Activated CD4-positive, alpha-beta T cell treated with anti-CD3 and anti-CD28 coated beads for 48 hours (primary cell): ENCODE measurements around the gene SSBP3.

Source experiments
- DNase-seq: peaks from one replicate; pipeline ENCODE4 v3.0.0-alpha.2; 2020

Gene SSBP3

DNA sequence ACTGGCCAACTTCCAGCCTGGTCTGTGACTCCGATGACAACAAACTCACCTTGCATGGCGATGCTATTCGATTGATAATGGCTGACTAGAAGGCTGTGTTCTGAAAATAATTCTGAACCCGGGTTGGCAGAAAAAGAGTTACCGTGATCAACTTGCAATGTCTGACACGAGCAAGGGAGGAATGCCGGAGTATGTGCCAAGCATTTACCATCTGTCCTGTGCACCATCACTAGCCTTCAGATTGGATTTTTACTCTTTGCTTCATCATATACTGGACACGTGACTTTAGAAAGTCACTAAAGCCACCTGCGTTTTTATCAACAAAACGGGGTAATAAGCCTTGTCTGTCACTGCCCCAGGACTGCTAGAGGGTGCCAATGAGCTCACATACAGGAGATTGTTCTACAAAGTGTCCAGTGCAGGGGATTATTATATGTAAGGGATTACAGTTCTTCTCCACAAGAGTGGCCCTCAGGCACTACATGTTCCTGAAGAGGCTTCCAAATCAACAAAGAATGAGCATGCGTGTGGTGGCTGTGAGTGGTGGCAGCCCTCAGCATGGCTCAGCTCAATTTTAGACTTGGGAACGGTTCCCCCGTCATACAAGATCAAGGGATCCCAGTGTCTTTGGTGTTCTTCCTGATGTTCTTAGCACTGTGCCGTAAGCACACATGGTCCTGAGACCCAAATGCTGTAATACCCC, 35.8 kb downstream of the SSBP3 start:
- DNase-seq = no peak

DNA sequence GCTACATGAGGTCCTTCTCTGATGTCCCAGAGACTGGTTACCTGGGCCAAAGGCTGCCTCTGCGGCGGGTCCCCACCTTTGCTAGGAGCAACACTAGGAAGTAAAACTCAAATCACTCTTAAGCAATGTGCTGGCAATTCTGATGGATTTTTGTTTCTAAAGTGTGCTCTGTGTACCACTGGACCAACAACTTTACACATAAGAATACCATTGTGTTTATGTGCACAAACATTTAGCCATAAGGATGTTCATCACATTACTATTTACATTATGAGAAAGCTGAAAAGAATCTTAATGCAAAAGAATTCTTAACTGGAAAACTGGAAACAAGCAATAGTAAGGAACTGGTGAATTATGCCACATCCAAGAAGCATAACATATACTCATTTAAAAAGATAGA, 38.6 kb downstream of the SSBP3 start:
- DNase-seq = no peak

DNA sequence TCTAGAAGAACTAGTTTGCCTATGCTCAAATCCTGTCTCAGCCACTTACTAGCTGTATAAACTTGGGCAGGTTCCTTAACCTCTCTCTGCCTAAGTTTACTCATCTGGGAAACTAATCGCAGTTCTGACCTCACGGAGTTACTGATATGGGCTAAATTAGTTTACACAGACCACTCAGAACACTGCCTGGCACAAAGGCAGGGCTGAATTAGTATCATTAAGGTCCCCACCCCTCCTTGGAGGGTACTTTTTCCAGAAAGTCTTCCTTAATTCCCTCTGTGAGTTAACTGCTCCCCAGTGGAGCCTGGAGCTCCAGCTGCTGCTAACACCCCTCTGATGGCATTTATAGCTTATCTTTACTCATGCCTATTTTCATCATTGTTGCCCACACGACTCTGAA, 40.3 kb downstream of the SSBP3 start:
- DNase-seq = no peak

DNA sequence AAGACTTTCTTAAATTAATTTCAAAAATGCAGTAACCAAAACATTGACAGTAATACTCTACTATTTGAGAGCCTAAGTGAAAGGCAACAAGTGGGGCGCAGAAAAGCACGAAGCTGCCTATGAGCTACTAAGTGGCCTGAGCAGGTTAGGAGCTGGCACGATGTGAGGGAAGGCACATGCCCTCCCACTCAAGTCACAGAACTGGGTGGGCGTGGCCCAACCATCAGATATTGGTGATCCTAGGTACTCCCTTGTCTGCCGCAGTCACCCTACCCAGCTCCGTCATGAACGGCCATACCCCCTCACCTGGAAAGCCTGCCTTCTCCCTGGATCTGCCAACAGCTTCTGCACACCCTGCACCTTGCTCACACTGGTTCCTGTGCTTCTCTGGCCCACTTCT, 40.8 kb downstream of the SSBP3 start:
- no peak for DNase-seq

DNA sequence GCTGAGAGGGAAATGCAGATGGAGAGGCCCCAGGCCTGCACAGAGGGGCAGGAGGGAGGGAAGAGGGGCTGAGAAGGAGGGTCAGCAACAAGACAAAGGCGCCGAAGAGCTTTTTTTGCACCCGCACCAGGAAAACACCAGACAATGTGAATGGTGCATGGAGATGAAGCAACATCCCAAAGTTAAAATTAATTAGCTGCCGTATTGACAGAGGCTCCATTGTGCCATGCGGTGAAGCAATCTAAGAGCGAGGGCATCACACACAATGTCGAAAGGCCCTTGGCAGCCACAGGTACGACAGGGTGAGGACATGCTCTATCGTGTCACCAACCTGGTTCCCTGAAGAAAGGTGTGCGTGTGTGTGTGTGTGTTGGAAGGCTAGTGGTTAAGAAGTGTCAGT, 41.2 kb downstream of the SSBP3 start:
- DNase-seq = no peak

DNA sequence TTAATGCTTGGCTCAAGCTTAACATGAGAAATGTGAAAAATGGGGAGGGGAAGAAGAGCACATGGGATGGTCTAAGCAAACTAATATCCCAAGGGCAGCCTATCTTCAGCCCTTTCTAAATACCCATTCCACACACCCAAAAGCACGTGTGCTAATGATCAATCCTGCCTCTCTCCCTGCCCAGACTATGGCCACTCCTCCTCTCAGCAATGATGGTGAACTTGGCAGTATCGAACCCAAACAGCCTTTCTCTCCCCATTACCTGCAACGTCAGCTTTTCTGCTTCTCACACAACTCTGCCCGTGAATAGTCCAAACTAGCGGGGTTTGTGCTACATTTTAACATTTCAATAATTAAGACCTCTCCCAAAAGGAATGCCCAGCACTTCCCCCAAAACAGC, 41.6 kb downstream of the SSBP3 start:
- no peak for DNase-seq

DNA sequence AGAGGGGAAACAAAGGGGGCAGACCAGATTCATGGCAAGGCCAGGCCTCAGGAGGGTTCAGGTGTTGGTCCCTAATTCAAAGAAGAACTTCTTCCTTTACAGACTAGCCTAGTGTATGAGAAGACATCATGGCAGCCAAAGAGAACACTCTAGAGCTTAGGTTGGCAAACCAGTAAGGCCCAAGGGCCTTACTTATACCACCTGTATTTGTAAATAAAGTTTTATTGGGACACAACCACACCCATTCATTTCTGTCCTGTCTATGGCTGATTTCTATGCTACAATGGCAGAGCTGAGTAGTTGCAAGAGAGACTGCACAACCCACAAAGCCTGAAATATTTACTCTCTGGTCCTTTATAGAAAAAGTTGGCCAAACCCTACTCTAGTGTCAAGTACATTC, 42.3 kb downstream of the SSBP3 start:
- DNase-seq = no peak

DNA sequence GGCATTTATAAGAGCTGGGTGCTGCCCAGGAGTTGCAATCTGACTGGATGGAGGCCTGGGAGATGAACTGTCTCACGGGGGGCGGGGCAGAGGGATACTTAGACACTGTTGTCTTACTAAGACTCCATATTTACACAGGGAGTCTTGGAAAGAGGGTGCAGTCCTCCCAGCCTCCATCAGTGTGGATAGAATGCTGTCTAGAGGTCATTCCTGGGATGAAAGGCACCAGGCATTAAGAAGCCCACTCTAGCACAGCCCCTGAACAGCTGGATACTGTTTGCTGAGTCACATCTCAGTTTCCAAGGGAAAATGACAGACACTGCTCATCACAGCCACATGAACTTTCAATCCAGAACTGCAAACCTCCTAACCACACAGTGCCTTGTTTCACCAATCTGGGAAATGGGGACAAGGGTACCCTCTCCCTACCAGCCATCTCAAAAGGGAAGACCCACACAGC, 43.3 kb downstream of the SSBP3 start:
- DNase-seq = no peak

DNA sequence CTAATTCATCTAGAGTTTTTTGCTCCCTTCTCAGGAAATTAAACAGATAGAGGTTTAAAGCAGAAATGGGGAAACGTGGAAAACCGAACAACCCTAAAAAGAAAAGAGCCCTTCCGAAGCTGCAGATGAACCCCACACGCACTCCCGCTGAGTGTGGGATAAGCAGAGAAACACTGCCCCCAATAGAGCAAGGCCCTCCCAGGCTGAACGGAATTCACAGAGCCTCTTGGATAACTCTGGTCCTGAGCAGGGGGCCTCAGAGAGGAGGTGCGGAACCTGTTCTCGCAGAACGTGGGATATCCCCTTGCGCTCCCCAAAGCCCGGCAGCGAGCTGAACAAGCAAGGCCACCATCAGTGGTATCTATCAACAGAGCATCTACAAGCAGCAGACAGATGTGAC, 44.9 kb downstream of the SSBP3 start:
- DNase-seq = no peak

DNA sequence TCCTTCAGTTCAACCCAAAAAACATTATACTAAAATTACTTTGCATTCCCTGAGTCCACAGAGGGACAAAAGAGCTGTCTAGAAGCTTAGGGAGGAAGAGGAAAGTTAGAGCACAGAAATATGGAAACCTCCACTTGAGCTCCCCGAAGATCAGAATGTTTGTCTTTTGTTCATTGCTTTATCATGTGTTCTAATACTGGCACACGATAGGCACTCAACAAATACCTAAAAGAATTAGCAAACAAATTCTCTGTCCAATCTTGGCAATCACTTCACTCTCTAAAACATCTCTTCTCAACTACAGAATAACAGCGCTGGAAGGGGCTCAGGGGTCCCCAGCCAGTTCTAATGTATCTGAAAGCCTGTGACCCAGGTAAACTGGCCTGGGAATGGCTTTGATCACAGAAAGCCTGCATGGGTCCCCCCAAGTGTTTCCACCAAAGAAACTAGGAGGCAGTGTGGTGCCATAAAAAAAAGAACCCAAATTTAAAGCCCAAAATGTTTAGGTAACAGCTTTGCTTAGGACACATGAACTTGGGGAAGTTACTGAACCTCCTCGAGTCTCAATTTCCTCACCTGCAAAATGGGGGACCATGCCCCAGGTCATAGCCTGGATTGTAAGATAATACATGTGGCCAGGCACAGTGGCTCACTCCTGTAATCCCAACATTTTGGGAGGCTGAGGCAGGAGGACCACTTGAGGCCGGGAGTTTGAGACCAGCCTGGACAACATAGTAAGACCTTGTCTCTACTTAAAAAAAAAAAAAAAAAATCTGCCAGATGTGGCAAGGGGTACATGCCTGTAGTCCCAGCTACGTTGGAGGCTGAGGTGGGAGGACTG, 45.8 kb downstream of the SSBP3 start:
- no peak for DNase-seq

DNA sequence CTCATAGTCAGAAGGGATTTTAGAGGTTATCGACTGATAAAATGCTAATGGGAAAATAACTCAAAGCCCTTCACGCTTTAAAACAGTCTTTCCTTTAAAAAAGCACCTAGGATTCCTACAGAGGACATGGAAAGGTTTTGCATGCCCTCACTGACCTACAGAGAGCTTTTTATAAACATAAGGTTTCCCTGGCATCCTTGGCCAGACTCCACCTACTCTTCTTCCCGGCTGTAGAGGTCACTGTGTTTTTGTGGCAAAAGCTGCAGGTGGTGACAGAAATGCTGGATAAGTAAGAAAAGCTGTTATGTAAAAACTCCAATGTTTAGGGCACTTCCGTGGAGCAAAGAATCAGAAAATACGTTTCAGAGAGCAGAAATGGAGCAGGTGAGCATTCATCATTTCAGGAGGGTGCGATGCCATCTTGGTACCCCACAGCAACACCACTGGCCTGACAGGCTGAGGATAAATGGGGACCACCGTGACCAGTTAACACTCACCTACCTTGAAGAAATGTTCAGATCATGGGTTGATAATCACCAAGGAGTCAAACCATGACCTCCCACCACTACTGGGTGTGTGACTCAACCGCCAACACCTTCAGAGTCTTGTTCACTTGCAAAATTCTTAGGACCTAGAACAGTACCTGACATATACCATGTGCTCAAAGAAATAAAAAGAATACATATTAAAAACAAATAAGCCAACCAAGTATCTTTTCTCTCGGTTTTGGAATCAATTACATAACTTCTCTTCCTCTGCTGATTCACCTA, 46.6 kb downstream of the SSBP3 start:
- DNase-seq = peak; percentile 48

DNA sequence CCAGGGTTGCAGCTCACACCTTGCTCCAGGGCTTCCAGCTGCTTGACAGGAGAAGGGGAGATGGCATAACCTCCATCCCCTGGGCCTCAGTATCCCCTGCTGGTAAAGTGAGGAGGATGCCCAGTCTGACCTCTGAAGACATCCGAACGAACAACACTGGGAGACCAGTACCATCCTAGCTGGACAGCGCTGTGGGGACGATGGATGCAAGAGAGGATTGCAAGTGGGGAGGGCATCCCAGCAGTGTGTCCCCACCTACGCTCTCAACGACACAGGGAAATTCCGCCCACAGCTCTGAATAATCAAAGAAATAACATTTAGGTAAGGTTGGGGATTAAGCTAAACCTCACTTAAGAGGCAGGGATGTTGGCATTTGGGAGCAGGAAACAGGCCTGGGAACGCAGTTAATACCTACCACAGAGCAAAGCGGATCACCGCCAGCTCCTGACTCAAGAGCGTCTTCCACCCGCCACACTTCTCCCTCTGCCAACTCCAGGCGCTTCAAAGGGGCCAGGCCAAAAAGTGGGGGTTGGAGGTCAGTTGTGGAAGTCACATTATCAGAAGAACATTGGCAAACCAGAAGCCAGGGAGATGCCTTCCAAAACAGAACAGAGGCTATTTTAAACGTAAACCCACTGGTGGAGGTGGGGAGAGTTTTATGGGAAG, 47.6 kb downstream of the SSBP3 start:
- DNase-seq = no peak

DNA sequence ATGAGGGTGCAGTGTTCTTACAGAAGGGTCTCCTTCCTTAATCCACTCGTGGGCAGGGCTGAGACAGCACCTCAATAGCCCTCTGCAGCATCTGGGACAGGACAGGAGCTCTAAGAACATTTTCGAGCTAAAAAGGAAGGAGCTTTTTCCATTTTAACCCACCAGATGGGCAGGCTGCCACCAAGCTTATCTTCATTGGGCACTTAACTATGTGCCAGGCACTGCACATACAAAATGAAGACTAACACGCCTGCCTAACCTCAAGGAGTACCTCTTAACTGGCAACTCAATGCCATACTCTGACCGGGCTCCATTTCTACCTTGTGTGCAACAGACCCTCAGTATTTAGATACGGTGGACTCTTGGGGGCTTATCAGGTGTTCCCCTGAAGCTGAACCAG, 48.2 kb downstream of the SSBP3 start:
- no peak for DNase-seq

DNA sequence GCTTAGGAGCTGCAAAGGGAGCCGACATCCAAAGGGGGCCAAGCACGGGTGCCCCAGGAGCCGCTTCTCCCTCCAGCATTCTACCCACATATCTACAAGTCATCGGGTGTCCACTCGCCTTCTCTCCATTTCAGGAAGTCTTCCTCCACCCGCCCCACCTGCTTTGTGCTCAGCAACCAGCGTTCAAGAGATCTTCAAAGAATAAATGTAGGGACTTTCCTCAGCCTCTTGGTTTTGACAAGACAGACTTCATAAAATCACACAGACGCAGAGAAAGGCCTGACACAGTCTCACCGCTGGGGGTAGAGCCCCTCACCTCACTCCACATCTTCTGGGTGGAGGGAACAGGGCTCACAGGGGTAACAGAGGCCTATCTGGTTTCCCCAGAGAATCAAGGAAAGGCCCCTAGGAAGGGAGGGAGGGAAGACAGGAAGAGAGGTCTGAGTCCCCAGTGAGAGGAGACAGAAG, 49.5 kb downstream of the SSBP3 start:
- DNase-seq = peak; percentile 47

DNA sequence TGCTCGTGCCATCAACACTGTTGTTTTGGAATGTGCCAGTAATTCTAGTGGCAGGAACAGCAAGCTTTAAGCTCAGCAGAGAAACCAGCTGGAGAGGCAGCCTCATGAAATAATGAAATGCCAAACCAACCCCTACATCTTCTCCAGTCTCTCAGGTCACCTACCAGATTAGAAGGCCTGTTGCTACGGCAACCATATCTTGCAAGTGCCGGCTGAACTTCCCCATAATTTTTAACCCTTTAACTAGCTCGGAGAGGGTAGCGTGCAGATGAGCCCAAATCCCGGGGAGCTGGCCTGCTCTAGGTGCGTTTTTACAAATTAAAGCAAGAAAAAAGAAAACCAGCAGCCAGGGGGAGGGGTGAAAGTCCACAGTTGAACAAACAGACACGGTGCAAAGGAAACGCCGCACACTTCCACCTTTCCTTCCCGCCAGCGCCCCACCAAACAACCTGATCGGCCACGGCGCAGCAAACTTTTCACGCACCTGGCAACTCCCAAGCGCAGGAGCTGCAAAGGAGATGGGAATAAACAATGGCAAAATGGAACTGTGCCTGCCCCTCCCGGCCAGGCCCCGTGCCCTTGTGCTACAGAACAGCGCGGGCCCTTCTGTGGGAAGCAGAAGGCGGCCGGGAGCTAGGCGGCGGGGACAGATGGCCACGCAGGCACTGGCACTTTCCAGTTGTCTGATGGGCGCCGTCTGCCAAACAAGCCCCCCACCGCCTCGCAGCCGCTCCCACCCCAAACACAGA, 50.1 kb downstream of the SSBP3 start:
- DNase-seq = peak; percentile 28

DNA sequence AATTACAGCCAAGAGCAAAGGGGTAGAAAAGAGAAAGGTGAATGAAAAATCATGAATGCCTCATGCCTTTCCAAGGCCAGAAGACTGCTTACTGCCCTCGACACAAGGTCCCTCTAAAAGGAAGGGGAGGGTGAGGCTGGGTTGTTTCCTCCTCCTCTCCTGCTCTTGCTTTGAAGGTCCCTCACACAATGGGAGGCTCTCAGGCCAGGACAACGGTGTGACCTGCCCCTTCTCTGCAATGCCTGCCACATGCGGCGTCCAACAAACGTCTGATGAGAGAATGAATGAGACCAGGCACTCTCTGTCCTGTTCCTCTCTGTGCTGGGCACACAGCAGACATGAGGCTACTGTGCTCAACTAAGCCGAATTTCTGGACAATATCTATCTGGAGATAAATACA, 51.3 kb downstream of the SSBP3 start:
- no peak for DNase-seq

DNA sequence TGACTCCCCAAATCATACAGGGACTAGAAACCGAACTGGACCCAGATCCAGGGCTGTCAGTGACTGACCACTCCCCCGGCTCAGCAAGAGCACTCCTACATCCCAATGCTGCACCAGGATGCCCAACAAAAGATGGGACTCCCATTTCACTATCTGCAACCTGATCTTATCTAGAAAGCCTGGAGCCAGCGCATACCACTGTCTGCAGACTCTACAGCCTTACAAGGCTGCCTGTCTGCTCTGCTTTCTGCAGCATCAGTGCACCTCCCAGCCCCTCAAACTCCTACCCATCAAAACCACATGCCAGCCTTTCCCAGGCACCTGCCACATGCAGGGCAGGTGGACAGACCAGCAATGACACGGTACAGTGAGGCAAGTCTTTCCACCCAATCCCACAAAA, 52.2 kb downstream of the SSBP3 start:
- no peak for DNase-seq

DNA sequence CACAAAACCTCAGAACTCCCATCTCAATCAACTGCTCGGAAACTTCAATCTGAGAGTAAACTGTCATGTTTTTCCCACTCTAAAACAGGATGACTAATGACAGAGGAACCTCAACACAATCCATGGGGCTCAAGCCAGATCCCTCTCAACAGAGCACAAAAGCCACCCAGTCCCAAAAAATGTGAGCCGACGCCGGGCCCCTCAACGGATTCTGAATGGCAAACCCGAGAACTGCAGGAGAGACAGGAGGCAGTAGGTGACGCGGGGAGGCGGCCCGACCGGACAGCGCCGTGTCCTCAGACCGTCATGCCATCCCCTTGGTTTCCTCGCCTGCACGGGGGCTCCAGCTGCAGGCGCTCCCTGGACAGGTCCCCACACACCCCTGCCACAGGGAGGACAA, 53.4 kb downstream of the SSBP3 start:
- no peak for DNase-seq

DNA sequence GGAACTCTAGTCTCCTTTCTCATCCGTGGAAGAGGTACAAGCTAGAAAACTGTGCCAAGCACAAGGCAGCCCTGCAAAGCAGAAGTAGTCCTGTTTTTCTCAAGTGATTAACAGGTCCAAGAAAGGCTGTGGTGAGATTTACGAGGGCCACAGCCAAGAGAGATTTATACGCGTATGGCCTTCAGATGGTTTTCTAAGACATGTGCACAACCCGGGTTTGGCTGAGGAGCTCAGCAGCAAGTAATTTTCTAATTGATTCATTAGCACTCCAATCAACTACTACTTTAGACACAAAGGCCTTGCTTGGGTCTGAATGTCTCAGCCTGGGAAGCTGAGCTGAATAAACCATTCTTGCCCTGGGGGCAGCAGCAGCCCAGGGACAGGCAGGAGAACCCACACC, 55.8 kb downstream of the SSBP3 start:
- no peak for DNase-seq

DNA sequence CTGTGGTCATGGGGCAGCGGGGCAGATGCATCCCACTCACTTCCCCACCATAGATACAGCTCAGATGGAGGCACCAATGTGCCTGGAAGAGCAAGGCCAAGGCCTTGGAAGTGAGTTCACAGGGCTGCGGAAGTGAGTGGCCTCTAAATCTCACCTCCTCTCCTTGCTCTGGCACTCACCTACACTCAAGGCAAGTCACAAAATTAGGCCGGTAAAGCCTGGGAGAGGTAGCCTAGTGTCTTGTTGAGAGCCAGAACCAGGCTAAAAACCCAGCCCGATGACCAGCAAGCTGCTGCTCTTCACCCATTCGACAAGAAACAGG, 57.5 kb downstream of the SSBP3 start:
- DNase-seq = no peak

DNA sequence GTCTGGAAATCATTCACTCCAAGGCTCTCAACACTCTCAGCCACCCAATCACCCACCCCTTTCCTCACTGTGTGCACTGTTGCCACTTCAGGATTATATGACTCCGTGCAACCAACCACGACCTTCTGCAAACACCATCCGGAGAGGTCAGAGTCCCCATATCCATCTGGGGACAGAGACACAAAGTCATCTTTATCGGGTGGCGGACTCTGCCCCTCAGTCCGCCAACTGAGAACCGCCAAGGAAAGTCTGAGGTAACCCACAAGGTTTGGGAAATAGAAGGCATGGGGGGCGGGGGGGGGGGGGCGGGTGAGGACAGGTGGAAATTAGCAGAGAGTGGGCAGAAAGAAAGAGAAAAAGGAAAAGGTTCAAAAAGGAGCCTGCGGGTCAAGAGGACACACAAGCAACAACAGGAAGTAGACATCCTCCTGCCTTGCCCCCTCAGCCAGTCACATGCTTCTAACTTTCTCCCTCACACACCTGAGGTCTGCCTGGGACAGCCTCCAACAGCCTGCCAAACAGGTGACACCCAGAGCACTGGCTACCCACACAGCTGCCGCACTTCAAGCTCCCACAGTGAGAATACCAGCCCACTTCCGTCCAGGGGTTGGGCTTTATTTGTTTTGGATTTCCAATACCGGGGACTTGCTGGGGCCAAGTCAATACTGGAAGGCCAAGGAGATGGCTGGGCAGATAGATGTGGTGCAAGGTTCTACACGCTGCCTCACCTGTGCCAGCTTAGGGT, 58.1 kb downstream of the SSBP3 start:
- DNase-seq = no peak
